Caco-2 (cell line): ENCODE measurements around the gene SORT1. TPM values are rescaled to one million over a fixed set of nuclear protein-coding genes. Genes with fewer than 3 reads are reported as not detected.

Experiments used
- BruUV-seq: library from RNA; stranded (reverse); fragments of 400-500 nt; replicated peaks from 2 replicates; lab custom pipeline; 2021; lab: Mats Ljungman, UMichigan
- CTCF ChIA-PET: fragments of 300-600 bp; sonication (Branson Sonifier 250); formaldehyde crosslinking; loops from one replicate; lab custom pipeline; 2022; ENCODE audit warnings: antibody characterized with exemption; lab: Charles Lee
- POLR2A ChIA-PET: fragments of 300-600 bp; sonication (Branson Sonifier 250); formaldehyde crosslinking; loops from one replicate; lab custom pipeline; 2022; ENCODE audit warnings: antibody characterized with exemption; lab: Charles Lee
- DNase-seq, 2 experiments: peaks; one replicate each; pipeline versions ENCODE4 v3.0.0 to v3.0.0-alpha.2; 2020 to 2022
- H3K27me3 ChIP-seq: replicated peaks from 2 replicates; pipeline ENCODE4 v1.6.0; 2011; ENCODE audit warnings: low read length; ENCODE audit not compliant: control insufficient read depth, insufficient read depth
- H3K36me3 ChIP-seq: 2 replicates; pipeline ENCODE4 v1.5.1; 2011; ENCODE audit warnings: low read length; ENCODE audit not compliant: control insufficient read depth, insufficient read depth
- H3K4me1 ChIP-seq: fragments of 250-450 bp; sonication (Bioruptor Pico); 2 replicates; pipeline ENCODE4 v1.5.1; 2020; ENCODE audit warnings: mild to moderate bottlenecking
- H3K4me3 ChIP-seq: 2 replicates; pipeline ENCODE4 v1.5.1; 2011; ENCODE audit warnings: low read depth, mild to moderate bottlenecking, control low read depth, low read length
- H3K9me3 ChIP-seq: fragments of 250-450 bp; sonication (Bioruptor Pico); 2 replicates; pipeline ENCODE4 v1.5.1; 2020; ENCODE audit warnings: mild to moderate bottlenecking, moderate library complexity
- H3K27ac Mint-ChIP-seq: one replicate; pipeline ENCODE4 v1.8.0; 2022; ENCODE audit warnings: mixed read lengths; ENCODE audit not compliant: unreplicated experiment
- H3K27me3 Mint-ChIP-seq: one replicate; pipeline ENCODE4 v1.8.0; 2022; ENCODE audit warnings: mixed read lengths; ENCODE audit not compliant: insufficient read depth, unreplicated experiment
- H3K36me3 Mint-ChIP-seq: one replicate; pipeline ENCODE4 v1.8.0; 2022; ENCODE audit warnings: mild to moderate bottlenecking, mixed read lengths; ENCODE audit not compliant: insufficient read depth, unreplicated experiment
- H3K4me1 Mint-ChIP-seq: one replicate; pipeline ENCODE4 v1.8.0; 2022; ENCODE audit warnings: low read depth, mixed read lengths; ENCODE audit not compliant: unreplicated experiment
- H3K4me3 Mint-ChIP-seq: one replicate; pipeline ENCODE4 v1.8.0; 2022; ENCODE audit warnings: mild to moderate bottlenecking, moderate library complexity, mixed read lengths; ENCODE audit not compliant: unreplicated experiment
- H3K9me3 Mint-ChIP-seq: one replicate; pipeline ENCODE4 v1.8.0; 2022; ENCODE audit warnings: mixed read lengths; ENCODE audit not compliant: unreplicated experiment
- CTCF ChIP-seq, 2 experiments: fragments of 200-600 bp in 1 of 2; IDR thresholded peaks; 1 replicate in 1 of 2; 2 replicates in 1 of 2; pipeline versions ENCODE4 v1.5.1 to v1.8.0; 2011 to 2022; ENCODE audit warnings: antibody characterized with exemption in 1 of 2, control low read depth in 1 of 2, inconsistent platforms in 1 of 2, low read depth in 1 of 2, low read length in 1 of 2, mild to moderate bottlenecking in 1 of 2, moderate library complexity in 1 of 2; ENCODE audit not compliant: insufficient read depth in 1 of 2, severe bottlenecking in 1 of 2, unreplicated experiment in 1 of 2
- intact Hi-C: fragments of 100-400 bp; cut with micrococcal nuclease; formaldehyde crosslinking; loops from one replicate; pipeline ENCODE4 v1.10.0; 2022; ENCODE audit not compliant: unreplicated experiment
- total RNA-seq: library from RNA; stranded (reverse); gene quantifications from 2 replicates; pipeline ENCODE4 v1.2.3, GENCODE V29; 2022

Gene SORT1
- total RNA-seq, 1 experiment from 2014 or later: 67.1 TPM

GRCh38 chr1:109386054-109386717 lies 11.5 kb downstream of the SORT1 start:
- H3K4me3 ChIP-seq: no peak overlapping the region
- no peaks in the 10 kb centered on the region for H3K9me3 ChIP-seq
- H3K27ac Mint-ChIP-seq: no peak overlapping the region
- H3K36me3 Mint-ChIP-seq: no peaks in the 10 kb centered on the region
- H3K4me1 ChIP-seq: peaks cover 13% of the 10 kb centered on the region
- H3K36me3 ChIP-seq: no peaks in the 10 kb centered on the region
- DNase-seq: no peak
- H3K4me1 Mint-ChIP-seq: peaks cover 14% of the 10 kb centered on the region
- H3K9me3 Mint-ChIP-seq: no peaks in the 10 kb centered on the region
- ChIA-PET CTCF (no interaction called here), POLR2A (no interaction called here)
- H3K4me3 Mint-ChIP-seq: no peak overlapping the region
- H3K27me3 ChIP-seq: no peaks in the 10 kb centered on the region
- BruUV-seq: no TSS peak
- intact Hi-C loops: no loop called here
- TF ChIP-seq CTCF (IDR thresholded peaks at IDR 0.05; ENCODE audit: insufficient read depth in 1 of 2, low read depth in 1 of 2, low read length in 1 of 2, severe bottlenecking in 1 of 2, unreplicated experiment in 1 of 2): no peak
- H3K27me3 Mint-ChIP-seq: no peaks in the 10 kb centered on the region

- Histone ChIP-seq H3K27me3 (no peaks in the 10 kb centered on the region), H3K9me3 (no peaks in the 10 kb centered on the region), H3K4me3 (no peak overlapping the region), H3K4me1 (peaks cover 13% of the 10 kb centered on the region), H3K36me3 (no peaks in the 10 kb centered on the region)
- H3K9me3 Mint-ChIP-seq: no peaks in the 10 kb centered on the region
- no peaks in the 10 kb centered on the region for H3K36me3 Mint-ChIP-seq
- no peak for TF ChIP-seq CTCF (IDR thresholded peaks at IDR 0.05; ENCODE audit: insufficient read depth in 1 of 2, low read depth in 1 of 2, low read length in 1 of 2, severe bottlenecking in 1 of 2, unreplicated experiment in 1 of 2)
- no peak for DNase-seq
- intact Hi-C loops: no loop called here
- ChIA-PET POLR2A (no interaction called here), CTCF (no interaction called here)
- no TSS peak for BruUV-seq
- no peaks in the 10 kb centered on the region for H3K27me3 Mint-ChIP-seq
- no peak overlapping the region for H3K27ac Mint-ChIP-seq
- peaks cover 14% of the 10 kb centered on the region for H3K4me1 Mint-ChIP-seq
- H3K4me3 Mint-ChIP-seq: no peak overlapping the region
Measured at GRCh38 chr1:109385417-109385816, 12.3 kb downstream of the SORT1 start.

GRCh38 chr1:109383854-109384253 lies 13.9 kb downstream of the SORT1 start:
- BruUV-seq: no TSS peak
- Mint-ChIP-seq H3K4me1 (peaks cover 14% of the 10 kb centered on the region), H3K27ac (peak overlapping the region; percentile 67), H3K9me3 (no peaks in the 10 kb centered on the region), H3K27me3 (no peaks in the 10 kb centered on the region), H3K36me3 (no peaks in the 10 kb centered on the region), H3K4me3 (no peak overlapping the region)
- H3K4me3 ChIP-seq: no peak overlapping the region
- H3K9me3 ChIP-seq: no peaks in the 10 kb centered on the region
- intact Hi-C loops: no loop called here
- POLR2A ChIA-PET: interaction anchor here (0.9 to 1.1 kb wide), 2 partner anchors 13 to 42 kb away, joined by 3 to 4 read pairs; no protein-coding TSS in a partner anchor
- peaks cover 13% of the 10 kb centered on the region for H3K4me1 ChIP-seq
- CTCF ChIA-PET: interaction anchor here (1.3 kb wide), 1 partner anchor 32 kb away, joined by 6 read pairs; no protein-coding TSS in a partner anchor
- H3K27me3 ChIP-seq: no peaks in the 10 kb centered on the region
- no peak for DNase-seq
- H3K36me3 ChIP-seq: no peaks in the 10 kb centered on the region
- no peak for TF ChIP-seq CTCF (IDR thresholded peaks at IDR 0.05; ENCODE audit: insufficient read depth in 1 of 2, low read depth in 1 of 2, low read length in 1 of 2, severe bottlenecking in 1 of 2, unreplicated experiment in 1 of 2)
